Omental fat pad (tissue), 4 donors: Measurements from ENCODE around the gene LSM10. TPM values are rescaled to one million over a fixed set of nuclear protein-coding genes. Genes with fewer than 3 reads are reported as not detected.

Experiments used
- ATAC-seq: fragments of 150-250 bp; one replicate; pipeline ENCODE4 v1.9.1; 2016; ENCODE audit warnings: mild to moderate bottlenecking, moderate library complexity; ENCODE audit not compliant: low FRiP score
- DNase-seq: peaks from one replicate; pipeline ENCODE4 v3.0.0-alpha.2; 2019; ENCODE audit warnings: low spot score
- total RNA-seq, 4 donors: library from RNA; depleted of rRNA; stranded (reverse); fragments of >200 nt; gene quantifications; one replicate each; pipeline ENCODE4 v1.1.0, GENCODE V29; 2016
- TF ChIP-seq, protein P1 (sequence below), 3 donors: fragments of 450-650 bp; IDR thresholded peaks; one replicate each; pipeline ENCODE4 v1.5.1; 2016 to 2017; ENCODE audit warnings: antibody characterized with exemption in 3 of 3, mild to moderate bottlenecking in 3 of 3, moderate library complexity in 2 of 3

The LSM10 gene
- total RNA-seq, 4 donors from 2014 or later: 28.7 to 57.8 (median 38.3) TPM

DNA sequence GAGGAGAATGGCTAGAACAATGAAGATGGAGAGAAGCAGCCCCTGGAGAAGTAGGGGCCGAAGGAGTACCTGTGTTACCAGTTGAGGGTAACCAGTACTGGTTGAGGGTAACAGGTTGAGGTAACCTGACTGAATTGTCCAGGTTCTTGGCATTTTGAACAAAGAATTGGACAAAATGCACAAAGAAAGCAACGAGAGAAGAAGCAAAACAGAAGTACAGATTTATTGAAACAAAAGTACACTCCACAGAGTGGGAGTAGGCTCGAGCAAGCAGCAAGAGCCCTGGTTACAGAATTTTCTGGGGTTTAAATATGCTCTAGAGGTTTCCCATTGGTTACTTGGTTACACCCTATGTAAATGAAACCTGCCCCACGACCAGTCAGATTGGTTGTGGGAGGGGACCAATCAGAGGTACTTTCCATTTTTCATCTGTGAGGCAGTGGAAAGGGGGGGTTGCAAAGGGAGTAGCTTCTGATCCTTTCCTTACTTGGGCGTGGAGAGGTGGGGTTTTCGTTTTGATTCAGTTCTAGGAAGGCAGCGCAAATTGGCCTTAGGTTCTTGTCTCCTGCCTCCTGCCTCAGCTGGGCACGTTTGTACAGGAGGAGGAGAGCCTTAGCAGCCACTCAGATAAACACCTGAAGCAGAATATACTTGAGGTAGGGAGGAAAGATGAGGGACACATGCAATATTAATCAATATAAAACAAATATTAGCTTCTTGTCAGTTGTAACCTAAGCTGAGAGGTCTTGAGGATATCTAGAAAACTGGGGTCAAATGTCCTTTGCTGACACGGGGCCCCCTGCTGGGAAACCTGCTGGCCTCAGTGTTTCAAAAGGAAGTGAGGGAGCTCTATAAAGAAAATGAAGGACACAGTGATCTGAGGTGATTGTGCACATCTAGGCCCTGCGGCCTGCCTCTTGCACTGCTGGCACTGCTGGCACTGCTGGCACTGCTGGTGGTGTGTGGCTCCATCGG lies 14.3 kb upstream of the LSM10 start:
- no peak for ATAC-seq
- DNase-seq: no peak
- TF ChIP-seq, protein P1, sequence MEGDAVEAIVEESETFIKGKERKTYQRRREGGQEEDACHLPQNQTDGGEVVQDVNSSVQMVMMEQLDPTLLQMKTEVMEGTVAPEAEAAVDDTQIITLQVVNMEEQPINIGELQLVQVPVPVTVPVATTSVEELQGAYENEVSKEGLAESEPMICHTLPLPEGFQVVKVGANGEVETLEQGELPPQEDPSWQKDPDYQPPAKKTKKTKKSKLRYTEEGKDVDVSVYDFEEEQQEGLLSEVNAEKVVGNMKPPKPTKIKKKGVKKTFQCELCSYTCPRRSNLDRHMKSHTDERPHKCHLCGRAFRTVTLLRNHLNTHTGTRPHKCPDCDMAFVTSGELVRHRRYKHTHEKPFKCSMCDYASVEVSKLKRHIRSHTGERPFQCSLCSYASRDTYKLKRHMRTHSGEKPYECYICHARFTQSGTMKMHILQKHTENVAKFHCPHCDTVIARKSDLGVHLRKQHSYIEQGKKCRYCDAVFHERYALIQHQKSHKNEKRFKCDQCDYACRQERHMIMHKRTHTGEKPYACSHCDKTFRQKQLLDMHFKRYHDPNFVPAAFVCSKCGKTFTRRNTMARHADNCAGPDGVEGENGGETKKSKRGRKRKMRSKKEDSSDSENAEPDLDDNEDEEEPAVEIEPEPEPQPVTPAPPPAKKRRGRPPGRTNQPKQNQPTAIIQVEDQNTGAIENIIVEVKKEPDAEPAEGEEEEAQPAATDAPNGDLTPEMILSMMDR (IDR thresholded peaks at IDR 0.05): no peak

DNA sequence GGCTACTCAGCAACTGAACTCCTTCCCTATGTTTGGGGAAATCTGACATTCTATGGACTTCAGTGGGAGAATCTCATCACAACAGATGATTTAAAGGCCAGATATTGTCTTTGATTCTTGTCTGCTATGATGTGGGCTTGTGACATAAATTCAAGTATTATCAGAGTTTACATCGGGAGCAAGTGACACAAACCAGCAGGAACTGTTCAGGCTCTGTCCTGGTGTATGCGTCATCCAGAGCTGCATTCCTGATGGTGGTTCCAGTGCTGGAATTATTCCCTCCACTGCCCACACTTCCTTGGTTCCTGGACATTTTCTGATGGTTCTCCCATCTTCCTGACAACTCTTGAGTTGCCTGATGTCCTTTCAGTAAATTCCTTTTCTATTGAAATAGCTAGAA lies 10.8 kb upstream of the LSM10 start:
- TF ChIP-seq, protein P1 (IDR thresholded peaks at IDR 0.05): no peak
- no peak for ATAC-seq
- DNase-seq: no peak

DNA sequence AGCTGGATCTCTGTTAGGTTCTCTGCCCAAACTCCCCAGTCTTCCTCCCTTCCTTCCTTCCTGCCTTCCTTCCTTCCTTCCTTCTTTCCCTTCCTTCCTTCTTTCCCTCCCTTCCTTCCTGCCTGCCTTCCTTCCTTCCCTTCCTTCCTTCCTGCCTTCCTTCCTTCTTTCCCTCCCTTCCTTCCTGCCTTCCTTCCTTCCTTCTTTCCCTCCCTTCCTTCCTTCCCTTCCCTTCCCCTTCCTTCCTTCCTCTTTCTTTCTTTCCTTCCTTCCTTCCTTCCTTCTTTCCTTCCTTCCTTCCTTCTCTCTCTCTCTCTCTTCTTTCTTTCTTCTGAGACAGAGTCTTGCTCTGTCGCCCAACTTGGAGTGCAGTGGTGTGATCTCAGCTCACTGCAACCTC lies 8.7 kb upstream of the LSM10 start:
- no peak for ATAC-seq
- TF ChIP-seq, protein P1 (IDR thresholded peaks at IDR 0.05): no peak
- no peak for DNase-seq

DNA sequence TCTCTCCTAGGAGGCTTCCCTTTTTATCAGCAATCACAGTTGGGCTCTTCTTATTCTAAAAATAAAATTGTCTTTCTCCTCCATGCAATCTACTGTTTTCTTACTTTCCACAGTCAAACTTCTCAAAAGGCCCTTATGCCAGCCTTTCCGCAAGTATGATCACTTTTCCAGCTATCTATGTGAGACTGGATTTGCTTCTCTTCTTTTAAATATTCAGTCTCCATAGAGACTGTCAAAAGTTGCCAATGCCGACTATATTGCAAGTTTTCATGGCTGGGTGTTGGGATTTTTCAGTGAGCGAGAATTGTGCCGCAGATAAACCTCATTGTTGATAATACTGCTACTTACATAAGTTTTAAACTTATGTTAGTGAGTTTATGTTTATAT lies 4.8 kb upstream of the LSM10 start:
- DNase-seq (no peak), ATAC-seq (no peak)
- TF ChIP-seq, protein P1 (IDR thresholded peaks at IDR 0.05): no peak

DNA sequence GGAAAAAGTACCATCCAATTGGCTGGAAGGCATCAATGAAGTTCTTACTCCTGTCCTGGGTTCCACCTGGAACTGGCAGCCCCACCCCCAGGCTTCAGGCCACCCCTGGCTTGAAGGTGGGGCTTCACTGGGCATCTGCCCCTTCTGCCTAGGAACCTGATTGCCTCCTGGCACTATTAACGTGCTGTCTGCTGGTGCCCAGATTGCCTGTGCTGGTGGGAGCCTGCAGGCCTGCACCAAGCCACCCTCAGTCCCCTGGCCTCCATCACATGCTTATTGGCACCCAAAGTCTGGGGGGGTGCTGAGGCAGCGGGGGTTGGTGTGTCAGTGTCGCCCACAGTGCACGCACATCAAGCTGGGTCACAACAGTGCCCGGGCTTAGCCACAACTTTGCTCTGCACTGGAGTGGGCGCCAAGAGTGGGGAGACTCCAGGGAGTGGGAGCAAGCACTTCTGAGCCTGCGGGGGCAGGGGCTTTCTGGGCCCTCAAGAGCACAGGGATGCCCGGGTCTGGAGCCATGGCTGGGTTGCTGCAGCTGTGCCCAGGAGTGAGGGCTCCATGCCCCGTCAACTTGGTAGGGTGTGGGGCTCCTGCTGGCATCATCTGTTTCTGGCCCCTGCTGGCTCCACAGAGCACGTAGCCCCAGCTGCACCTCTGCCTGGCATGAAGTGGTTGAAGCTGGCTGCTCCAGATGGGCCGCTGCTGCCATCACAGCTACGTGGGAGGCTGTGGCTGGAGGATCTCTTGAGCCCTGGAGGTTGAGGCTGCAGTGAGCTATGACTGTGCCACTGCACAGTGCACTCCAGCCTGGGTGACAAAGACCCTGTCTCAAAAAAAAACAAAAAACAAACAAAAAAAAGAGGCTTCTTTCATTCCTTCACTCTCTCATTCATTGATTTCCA lies 4.1 kb upstream of the LSM10 start:
- TF ChIP-seq, protein P1 (IDR thresholded peaks at IDR 0.05): no peak
- no peak for DNase-seq
- no peak for ATAC-seq

DNA sequence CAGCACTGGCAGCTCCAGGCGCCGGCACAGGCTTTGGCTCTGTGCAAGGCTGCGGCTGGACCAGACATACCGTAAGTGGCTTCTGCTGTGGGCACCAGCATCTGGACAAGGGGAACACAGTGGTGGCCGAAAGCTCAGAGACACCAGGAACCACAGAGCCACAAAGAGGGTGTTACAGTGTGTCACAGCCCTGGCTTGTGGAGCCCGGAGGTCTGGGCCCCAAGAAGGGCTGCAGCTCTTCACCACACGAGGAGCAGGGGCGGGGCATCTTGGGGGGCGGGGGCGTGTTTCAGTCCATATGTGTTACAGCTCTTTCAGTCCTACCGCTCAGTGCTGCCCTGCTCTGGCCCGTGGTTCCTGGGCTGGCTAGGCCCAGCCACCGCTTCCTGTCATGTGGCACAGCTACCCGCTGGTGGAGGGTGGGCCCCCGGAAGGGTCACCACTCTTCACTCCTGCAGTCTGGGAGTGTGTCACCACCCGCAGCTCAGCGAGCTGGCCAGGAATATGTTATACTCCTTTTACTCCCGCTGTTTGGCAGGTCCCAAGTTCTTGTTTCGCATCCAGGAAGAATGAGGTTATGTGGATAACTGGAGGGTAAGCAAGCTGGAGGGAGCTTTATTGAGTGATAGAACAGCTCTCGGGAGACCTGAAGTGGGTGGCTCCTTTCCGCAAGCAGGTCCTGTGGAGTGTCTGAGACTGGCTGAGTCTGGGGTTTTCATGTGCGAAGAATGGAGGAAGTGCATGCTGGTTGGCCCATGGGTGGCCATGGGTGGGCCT lies 3.3 kb upstream of the LSM10 start:
- peak; percentile 63 for ATAC-seq
- DNase-seq: no peak
- TF ChIP-seq, protein P1 (IDR thresholded peaks at IDR 0.05): no peak
